Gastrocnemius medialis (tissue), 4 donors: ENCODE results near the gene ZNF587. TPM values are rescaled to one million over a fixed set of nuclear protein-coding genes. Genes with fewer than 3 reads are reported as not detected.
"Not testable (repeated sequence)": the region's sequence is repeated elsewhere in the genome, so short reads cannot be mapped to it uniquely, and the experiment has no call there.

Experiments used
- ATAC-seq, 2 donors: fragments of 150-250 bp; one replicate each; pipeline ENCODE4 v1.9.1; 2016
- DNase-seq, 2 donors: peaks; one replicate each; pipeline ENCODE4 v3.0.0-alpha.2; 2019
- H3K27ac ChIP-seq, 4 donors: fragments of 200-600 bp; sonication (generic); 1 replicate in 1 of 4; 2 replicates in 3 of 4; pipeline ENCODE4 v1.5.1; 2016 to 2018; ENCODE audit warnings: mild to moderate bottlenecking in 2 of 4, moderate library complexity in 1 of 4
- H3K27me3 ChIP-seq, 3 donors: fragments of 200-600 bp; sonication (generic) in 2 of 3; 1 replicate in 1 of 3; 2 replicates in 2 of 3; pipeline versions ENCODE4 v1.5.1 to v1.6.0; 2016 to 2019; ENCODE audit warnings: mild to moderate bottlenecking in 1 of 3, moderate library complexity in 1 of 3
- H3K36me3 ChIP-seq, 2 donors: fragments of 200-600 bp; sonication (generic) in 1 of 2; one replicate each; pipeline ENCODE4 v1.5.1; 2017 to 2018
- H3K4me1 ChIP-seq, 2 donors: fragments of 200-600 bp; sonication (generic) in 1 of 2; one replicate each; pipeline ENCODE4 v1.5.1; 2016 to 2017; ENCODE audit warnings: mild to moderate bottlenecking in 2 of 2
- H3K4me3 ChIP-seq, 4 donors: fragments of 200-600 bp; sonication (generic) in 3 of 4; 1 replicate in 1 of 4; 2 replicates in 3 of 4; pipeline ENCODE4 v1.5.1; 2016 to 2019; ENCODE audit warnings: mild to moderate bottlenecking in 2 of 4
- H3K9me3 ChIP-seq, 3 donors: fragments of 200-600 bp; sonication (generic) in 2 of 3; 1 replicate in 1 of 3; 2 replicates in 2 of 3; pipeline ENCODE4 v1.5.1; 2016 to 2019
- CTCF ChIP-seq, 5 experiments: fragments of 450-650 bp in 3 of 5; fragments of 200-600 bp in 2 of 5; sonication (generic) in 2 of 5; IDR thresholded peaks in 4 of 5; conservative IDR thresholded peaks in 1 of 5; 1 replicate in 4 of 5; 2 replicates in 1 of 5; pipeline ENCODE4 v1.5.1; 2016 to 2019; ENCODE audit warnings: antibody characterized with exemption in 5 of 5, mild to moderate bottlenecking in 3 of 5, moderate library complexity in 3 of 5
- POLR2A ChIP-seq, 2 donors: fragments of 450-650 bp; IDR thresholded peaks; one replicate each; pipeline ENCODE4 v1.6.1; 2017; ENCODE audit warnings: antibody characterized with exemption in 2 of 2, mild to moderate bottlenecking in 2 of 2, moderate library complexity in 2 of 2
- in situ Hi-C, 4 donors: fragments of 200-750 bp; cut with MboI; loops; one replicate each; pipeline versions ENCODE4 v1.15.0 to v1.8.0; 2017; ENCODE audit warnings: low sequenced_read_pairs in 4 of 4
- intact Hi-C: fragments of 100-400 bp; cut with DNase I; formaldehyde crosslinking; loops from one replicate; pipeline ENCODE4 v1.15.1; 2023; ENCODE audit warnings: low total_unique reads
- total RNA-seq, 4 donors: library from RNA; depleted of rRNA; stranded (reverse); fragments of >200 nt; gene quantifications; one replicate each; pipeline versions ENCODE4 v1.1.0 to v1.2.3, GENCODE V29; 2016

The ZNF587 gene
- 1 to 10 TPM; 4.5 to 9.0 (median 5.5) TPM for total RNA-seq

DNA sequence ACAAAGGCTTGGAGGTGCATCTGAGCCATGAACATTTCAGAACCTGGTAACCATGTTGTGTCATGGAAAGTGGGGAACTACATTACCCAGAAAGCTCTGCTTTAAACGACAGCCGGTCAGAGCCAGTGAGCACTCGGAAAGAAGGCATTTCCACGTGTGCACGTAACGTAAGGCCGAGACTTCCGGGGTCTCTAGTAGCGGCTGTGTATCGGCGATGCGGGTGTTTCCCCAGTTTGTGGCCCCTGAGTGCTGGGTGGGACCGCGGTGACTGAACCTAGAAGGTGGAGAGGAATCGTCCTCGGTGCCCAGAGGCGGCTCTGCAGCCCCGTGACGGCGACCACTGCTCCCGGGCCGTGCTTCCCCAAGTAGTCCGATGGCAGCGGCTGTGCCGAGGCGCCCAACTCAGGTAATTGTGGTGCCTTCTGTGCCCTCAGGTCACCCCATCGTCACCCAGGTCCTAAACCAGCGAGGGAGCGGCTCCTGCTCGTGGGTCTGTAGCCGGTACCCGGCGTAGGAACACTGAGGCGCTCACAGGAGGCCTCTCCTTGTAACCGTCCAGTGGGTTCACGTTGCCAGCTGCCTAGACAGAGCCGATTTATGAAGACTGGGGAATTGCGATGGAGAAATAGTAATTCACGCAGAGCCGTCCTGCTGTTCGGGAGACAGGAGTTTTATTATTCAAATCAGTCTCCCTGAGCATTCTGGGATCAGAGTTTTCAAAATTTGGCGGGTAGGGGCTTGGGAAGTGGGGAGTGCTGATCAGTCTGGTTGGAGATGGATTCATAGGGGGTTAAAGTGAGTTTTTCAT, at the start of gene ZNF587:
Gene ZNF587 (plus strand): TSS at position 194 of the 808 bp plus-strand sequence. CDS start 180 bp downstream, at position 374.
- intact Hi-C loops, H3K27me3 ChIP-seq, H3K9me3 ChIP-seq, H3K36me3 ChIP-seq: not testable (repeated sequence)
- peak within 1 kb of the TSS; percentile 72 to 85 (median 80) for H3K27ac ChIP-seq
- DNase-seq (peak; percentile 50 to 65), ATAC-seq (peak; percentile 93 to 99)
- in situ Hi-C loops: loop anchor here in 1 of 4 donors (25.0 kb wide), 1 partner anchor 113 kb away; the partner anchor contains the start of genes ZNF671 and ZNF776
- peaks cover 5 to 12% of the 10 kb centered on the region in 2 donors for H3K4me1 ChIP-seq
- peak within 1 kb of the TSS; percentile 73 to 87 (median 80) for H3K4me3 ChIP-seq

DNA sequence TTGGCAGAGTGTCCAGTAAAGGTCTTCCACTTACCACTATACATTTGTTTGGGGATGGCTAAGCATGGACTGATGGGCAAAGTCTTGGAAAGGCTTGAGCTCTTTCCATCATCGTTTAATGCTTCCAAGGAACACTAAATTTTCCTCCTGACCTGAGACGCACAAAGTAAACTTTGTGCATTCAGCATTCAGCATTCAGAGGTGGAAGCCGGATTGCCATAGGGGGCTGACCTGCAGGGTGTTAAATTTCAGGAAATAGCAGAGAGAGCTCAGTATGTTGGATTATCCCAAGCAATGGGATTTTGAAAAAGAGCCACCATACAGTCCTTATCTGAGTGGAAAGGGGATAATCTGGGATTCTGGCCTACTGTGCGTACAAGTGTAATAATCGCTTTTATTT, 49.0 kb upstream of the ZNF587 start:
- Histone ChIP-seq H3K9me3 (no peaks in the 10 kb centered on the region), H3K4me1 (peaks cover 9 to 33% of the 10 kb centered on the region in 2 donors), H3K4me3 (no peak overlapping the region), H3K27me3 (no peaks in the 10 kb centered on the region), H3K27ac (peak overlapping the region in 1 of 4 donors; percentile 74), H3K36me3 (peaks cover 0 to 12% of the 10 kb centered on the region in 2 donors)
- no peak for DNase-seq
- no peak for ATAC-seq
- intact Hi-C loops (no loop called here), in situ Hi-C loops (no loop called here)
- no peak for TF ChIP-seq POLR2A (IDR thresholded peaks at IDR 0.05)
- TF ChIP-seq CTCF (IDR thresholded peaks at IDR 0.05 in 4 of 5, conservative IDR thresholded peaks at IDR 0.05 in 1 of 5): no peak

GRCh38 chr19:57802269-57802668, 47.4 kb upstream of the ZNF587 start:
- in situ Hi-C loops (no loop called here), intact Hi-C loops (no loop called here)
- DNase-seq (no peak), ATAC-seq (no peak)
- Histone ChIP-seq H3K27ac (peak overlapping the region in 1 of 4 donors; percentile 77), H3K36me3 (peaks cover 0 to 3% of the 10 kb centered on the region in 2 donors), H3K27me3 (no peaks in the 10 kb centered on the region), H3K4me3 (no peak overlapping the region), H3K9me3 (no peaks in the 10 kb centered on the region), H3K4me1 (peaks cover 9 to 33% of the 10 kb centered on the region in 2 donors)
- no peak for TF ChIP-seq CTCF (IDR thresholded peaks at IDR 0.05 in 4 of 5, conservative IDR thresholded peaks at IDR 0.05 in 1 of 5)
- TF ChIP-seq POLR2A (IDR thresholded peaks at IDR 0.05): no peak

- Histone ChIP-seq H3K27me3 (no peaks in the 10 kb centered on the region), H3K4me1 (peaks cover 9 to 33% of the 10 kb centered on the region in 2 donors), H3K9me3 (no peaks in the 10 kb centered on the region), H3K36me3 (peaks cover 0 to 13% of the 10 kb centered on the region in 2 donors), H3K27ac (peak overlapping the region; percentile 50 to 77 (median 62)), H3K4me3 (peak overlapping the region; percentile 44 to 65 (median 52))
- ATAC-seq: no peak
- no peak for DNase-seq
- in situ Hi-C loops (no loop called here), intact Hi-C loops (no loop called here)
- TF ChIP-seq CTCF (IDR thresholded peaks at IDR 0.05 in 4 of 5, conservative IDR thresholded peaks at IDR 0.05 in 1 of 5) (no peak), POLR2A (IDR thresholded peaks at IDR 0.05) (no peak)
Measured at GRCh38 chr19:57803265-57803593, 46.4 kb upstream of the ZNF587 start.

DNA sequence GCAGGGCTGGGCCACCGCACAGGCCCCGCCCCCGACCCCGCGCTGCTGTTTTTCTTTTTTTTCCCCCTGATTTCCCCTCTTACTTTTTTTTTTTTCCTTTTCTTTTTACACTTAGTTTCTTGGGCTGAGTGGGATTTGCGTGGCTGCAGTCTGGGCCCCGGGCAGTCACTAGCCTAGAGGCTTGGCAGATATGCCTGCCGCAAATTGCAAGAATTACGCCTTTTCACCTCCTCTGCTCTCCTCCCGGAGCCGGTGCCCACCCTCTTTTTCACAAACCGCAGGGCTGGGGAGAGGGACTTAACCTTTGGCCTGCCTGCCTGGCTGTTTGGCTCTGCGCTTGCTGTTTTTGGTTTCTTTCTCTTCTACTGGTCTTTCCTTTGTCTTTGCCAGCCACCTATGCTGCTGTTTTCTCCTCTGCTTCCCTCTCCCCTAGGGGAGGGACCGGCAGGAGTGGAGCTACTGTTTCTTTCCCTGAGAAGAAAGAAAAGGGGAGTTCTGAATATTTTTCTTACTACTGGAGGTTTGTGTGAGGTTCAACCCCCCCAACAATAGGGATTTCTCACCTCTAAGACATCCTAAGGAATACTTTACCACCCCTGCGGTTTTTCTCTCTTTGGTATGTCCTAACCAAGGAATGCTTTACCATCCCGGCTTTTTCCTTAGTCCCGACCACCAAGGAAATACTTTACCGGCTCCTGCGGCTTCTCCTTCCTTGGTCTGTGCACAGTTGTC, 45.9 kb upstream of the ZNF587 start:
- TF ChIP-seq CTCF (IDR thresholded peaks at IDR 0.05 in 4 of 5, conservative IDR thresholded peaks at IDR 0.05 in 1 of 5) (no peak), POLR2A (IDR thresholded peaks at IDR 0.05) (no peak)
- H3K27me3 ChIP-seq: no peaks in the 10 kb centered on the region
- peak; percentile 42 to 54 for ATAC-seq
- H3K4me1 ChIP-seq: peaks cover 9 to 29% of the 10 kb centered on the region in 2 donors
- H3K27ac ChIP-seq: peak overlapping the region; percentile 50 to 77 (median 62)
- peaks cover 0 to 13% of the 10 kb centered on the region in 2 donors for H3K36me3 ChIP-seq
- DNase-seq: no peak
- in situ Hi-C loops: no loop called here
- peak overlapping the region; percentile 44 to 65 (median 52) for H3K4me3 ChIP-seq
- intact Hi-C loops: loop anchor here (1.0 kb wide), 1 partner anchor 11 kb away; the partner anchor contains the start of gene ZNF552
- H3K9me3 ChIP-seq: no peaks in the 10 kb centered on the region
